Thymus (tissue), 11 donors: ENCODE data around the gene CARD11. TPM values are rescaled to one million over a fixed set of nuclear protein-coding genes. Genes with fewer than 3 reads are reported as not detected.
"Not testable (repeated sequence)": the region's sequence is repeated elsewhere in the genome, so short reads cannot be mapped to it uniquely, and the experiment has no call there.

ENCODE experiments used
- DNase-seq, 9 donors: peaks; one replicate each; pipeline ENCODE4 v3.0.0-alpha.2; 2013; ENCODE audit warnings: low spot score in 9 of 9, low read depth in 6 of 9, missing footprints in 1 of 9
- H3K27ac ChIP-seq, 2 donors: one replicate each; pipeline ENCODE4 v1.5.1; 2013; ENCODE audit warnings: control low read depth in 1 of 2, low read depth in 1 of 2, low read length in 1 of 2, mild to moderate bottlenecking in 1 of 2, moderate library complexity in 1 of 2
- H3K27me3 ChIP-seq, 2 donors: one replicate each; pipeline ENCODE4 v1.5.1; 2013; ENCODE audit warnings: low read length in 1 of 2; ENCODE audit not compliant: control insufficient read depth in 2 of 2, insufficient read depth in 1 of 2
- H3K36me3 ChIP-seq, 2 donors: one replicate each; pipeline ENCODE4 v1.5.1; 2013; ENCODE audit warnings: low read length in 1 of 2, mild to moderate bottlenecking in 1 of 2, moderate library complexity in 1 of 2; ENCODE audit not compliant: control insufficient read depth in 2 of 2, insufficient read depth in 2 of 2
- H3K4me1 ChIP-seq, 2 donors: one replicate each; pipeline ENCODE4 v1.5.1; 2013; ENCODE audit warnings: low read length in 2 of 2; ENCODE audit not compliant: control insufficient read depth in 2 of 2, insufficient read depth in 2 of 2
- H3K4me3 ChIP-seq, 2 donors: one replicate each; pipeline ENCODE4 v1.5.1; 2013; ENCODE audit warnings: low read length in 2 of 2, control low read depth in 1 of 2, mild to moderate bottlenecking in 1 of 2
- H3K9me3 ChIP-seq, 2 donors: one replicate each; pipeline ENCODE4 v1.5.1; 2013; ENCODE audit warnings: low read length in 1 of 2, mild to moderate bottlenecking in 1 of 2; ENCODE audit not compliant: control insufficient read depth in 2 of 2, insufficient read depth in 1 of 2
- WGBS: extraction: QIAGEN DNeasy Blood & Tissue Kit; methylation state at CpG from one replicate; pipeline ENCODE4 v1.1.7; 2013; 5-methylcytosine and 5-hydroxymethylcytosine counted together
- polyA plus RNA-seq: library from polyadenylated mRNA; stranded (reverse); fragments of 200-250 nt; gene quantifications from one replicate; pipeline ENCODE4 v1.2.3, GENCODE V29; 2013
- total RNA-seq: library from RNA; stranded (reverse); fragments of 120-200 nt; gene quantifications from one replicate; pipeline ENCODE4 v1.2.4, GENCODE V29; 2013
- donor health status: healthy.

The CARD11 gene
- total and polyA plus RNA-seq, 2 donors: 7.2 to 19.4 TPM

DNA sequence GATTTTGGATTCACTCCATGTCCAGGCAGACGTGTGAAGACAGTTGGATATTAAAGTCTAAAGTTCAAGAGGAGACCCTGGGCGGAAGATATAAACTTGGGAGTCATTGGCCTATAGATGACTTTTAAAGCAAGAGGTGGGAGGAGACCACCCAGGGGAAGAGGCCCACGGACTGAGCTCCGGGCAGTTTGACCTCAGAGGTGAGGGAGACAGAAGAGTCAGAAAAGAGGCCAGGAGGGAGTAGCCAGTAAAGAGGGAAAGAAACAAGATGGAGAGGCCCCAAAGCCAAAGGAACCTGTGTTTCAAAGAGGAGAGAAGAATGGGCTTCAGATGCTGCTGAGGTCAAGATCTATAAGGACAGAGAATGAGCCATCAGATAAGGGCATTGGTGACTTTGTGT is 11.4 kb downstream of the CARD11 start:
- H3K4me1 ChIP-seq: peaks cover 0 to 7% of the 10 kb centered on the region in 2 donors
- H3K27ac ChIP-seq: no peak overlapping the region
- no peaks in the 10 kb centered on the region for H3K9me3 ChIP-seq
- WGBS: 97% methylated on average over 4 of the region's 4 CpGs
- no peaks in the 10 kb centered on the region for H3K27me3 ChIP-seq
- peaks cover 0 to 12% of the 10 kb centered on the region in 2 donors for H3K36me3 ChIP-seq
- H3K4me3 ChIP-seq: no peak overlapping the region
- no peak for DNase-seq

- Histone ChIP-seq H3K9me3 (no peaks in the 10 kb centered on the region), H3K27ac (no peak overlapping the region), H3K4me3 (no peak overlapping the region), H3K27me3 (no peaks in the 10 kb centered on the region), H3K36me3 (peaks cover 0 to 12% of the 10 kb centered on the region in 2 donors), H3K4me1 (peaks cover 0 to 7% of the 10 kb centered on the region in 2 donors)
- 94% methylated on average over 9 of the region's 9 CpGs for WGBS
- no peak for DNase-seq
Measured at GRCh38 chr7:3029138-3029537, 14.5 kb downstream of the CARD11 start.

GRCh38 chr7:3028758-3029093 is 14.9 kb downstream of the CARD11 start:
- no peak for DNase-seq
- Histone ChIP-seq H3K4me3 (no peak overlapping the region), H3K4me1 (peaks cover 0 to 7% of the 10 kb centered on the region in 2 donors), H3K36me3 (peaks cover 0 to 12% of the 10 kb centered on the region in 2 donors), H3K27me3 (no peaks in the 10 kb centered on the region), H3K27ac (no peak overlapping the region), H3K9me3 (no peaks in the 10 kb centered on the region)
- 96% methylated on average over 5 of the region's 5 CpGs for WGBS

DNA sequence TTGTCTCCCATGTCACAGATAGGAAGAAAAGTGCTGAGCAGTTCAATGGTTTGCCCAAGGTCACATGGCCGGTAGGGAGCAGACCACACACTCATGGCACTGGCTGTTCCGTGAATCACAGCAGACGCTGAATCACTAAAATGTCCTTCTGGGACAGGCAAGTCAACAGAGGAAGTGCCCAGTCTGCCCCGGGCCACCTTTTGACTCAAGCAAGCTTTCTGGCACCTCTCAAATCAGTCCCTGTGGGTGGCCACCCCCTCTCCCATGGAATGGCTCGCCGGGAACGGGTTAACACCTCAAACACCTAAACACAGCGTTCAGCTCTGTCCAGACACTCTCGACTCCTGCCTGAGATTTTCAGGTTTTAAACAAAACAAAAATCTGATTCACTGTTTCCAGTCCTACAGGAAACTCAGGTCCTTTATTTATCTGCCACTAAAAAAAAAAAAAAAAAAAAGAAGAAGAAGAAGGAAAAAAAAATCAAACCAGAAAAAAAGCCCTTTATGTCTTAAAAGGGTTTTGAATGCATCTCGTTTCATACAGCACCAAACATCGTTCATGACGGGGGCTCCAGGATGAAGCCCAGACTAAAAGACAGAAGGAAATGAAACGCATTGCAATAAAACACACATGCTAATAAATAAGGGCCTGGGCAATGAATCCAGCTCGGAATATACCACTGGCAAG is 15.5 kb downstream of the CARD11 start:
- Histone ChIP-seq H3K4me1 (peaks cover 0 to 4% of the 10 kb centered on the region in 2 donors), H3K4me3 (no peak overlapping the region), H3K36me3 (peaks cover 0 to 9% of the 10 kb centered on the region in 2 donors), H3K27ac (peak overlapping the region in 1 of 2 donors; percentile 26), H3K9me3 (no peaks in the 10 kb centered on the region), H3K27me3 (no peaks in the 10 kb centered on the region)
- DNase-seq: no peak
- 69% methylated on average over 14 of the region's 14 CpGs for WGBS

DNA sequence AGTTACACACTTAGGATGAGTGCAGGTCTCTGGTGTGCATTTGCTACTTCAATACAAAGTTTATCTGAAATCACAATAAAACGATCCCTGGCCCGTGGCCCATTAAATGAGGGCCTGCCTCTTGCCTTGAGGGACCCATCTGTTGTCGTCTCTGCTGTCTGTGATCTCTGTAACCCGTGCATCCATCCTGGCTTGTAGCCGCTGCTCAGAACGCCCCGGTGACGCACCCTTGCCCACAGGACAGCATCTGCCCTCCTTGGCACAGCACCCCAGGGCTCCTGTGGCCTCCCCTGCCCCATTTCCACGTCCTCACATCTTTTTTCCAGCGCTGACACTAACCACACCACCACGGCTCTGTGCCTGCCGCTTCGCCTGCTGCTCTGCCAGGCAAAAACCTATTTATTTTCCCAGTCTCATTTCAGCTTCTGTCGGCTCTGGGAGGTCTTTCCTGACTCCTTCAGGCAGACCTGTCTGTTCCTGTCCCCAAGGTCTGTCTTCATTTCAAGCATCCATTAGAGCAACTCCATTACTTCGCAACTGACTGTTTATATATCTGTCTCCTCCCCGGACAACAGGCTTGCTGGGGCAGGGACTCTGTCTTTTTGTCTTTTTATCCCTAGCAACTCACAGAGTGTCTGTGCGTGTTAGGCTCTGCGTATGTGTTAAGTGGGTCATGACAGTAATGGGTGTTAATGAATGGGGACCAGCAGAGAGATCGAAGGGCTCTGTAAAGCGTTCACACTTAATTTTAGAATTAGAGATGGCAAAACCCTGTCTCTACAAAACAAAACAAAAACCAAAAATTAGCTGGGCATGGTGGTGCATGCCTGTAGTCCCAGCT is 16.4 kb downstream of the CARD11 start:
- Histone ChIP-seq H3K27me3 (no peaks in the 10 kb centered on the region), H3K36me3 (peaks cover 0 to 4% of the 10 kb centered on the region in 2 donors), H3K27ac (peak overlapping the region; percentile 11 to 60), H3K9me3 (no peaks in the 10 kb centered on the region), H3K4me3 (no peak overlapping the region), H3K4me1 (peaks cover 0 to 4% of the 10 kb centered on the region in 2 donors)
- no peak for DNase-seq
- 93% methylated on average over 20 of the region's 20 CpGs for WGBS

- no peak for DNase-seq
- Histone ChIP-seq H3K4me3 (no peak overlapping the region), H3K4me1 (peaks cover 0 to 4% of the 10 kb centered on the region in 2 donors), H3K27me3 (no peaks in the 10 kb centered on the region), H3K9me3 (no peaks in the 10 kb centered on the region), H3K36me3 (peaks cover 0 to under 1% of the 10 kb centered on the region in 2 donors), H3K27ac (no peak overlapping the region)
- 98% methylated on average over 3 of the region's 3 CpGs for WGBS
Measured at GRCh38 chr7:3025616-3026015, 18.1 kb downstream of the CARD11 start.

DNA sequence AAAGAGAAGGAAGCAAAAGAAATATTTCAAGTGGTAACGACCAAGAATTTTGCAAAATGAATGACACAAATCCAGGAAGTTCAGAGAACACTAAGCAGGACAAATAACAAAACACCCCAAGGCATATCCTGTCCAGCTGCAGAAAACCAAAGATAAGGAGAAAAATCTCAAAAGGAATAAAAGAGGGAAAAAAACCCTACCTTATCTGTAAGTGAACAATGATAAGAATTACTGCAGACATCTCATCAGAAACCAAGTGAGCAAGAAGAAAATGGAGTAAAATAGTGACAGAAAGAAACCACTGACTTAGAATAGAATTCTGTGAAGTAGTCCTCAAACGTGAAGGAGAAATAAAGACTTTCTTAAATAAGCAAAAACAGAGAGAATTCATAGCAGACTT is 21.8 kb downstream of the CARD11 start:
- Histone ChIP-seq H3K9me3 (peaks cover 0 to 2% of the 10 kb centered on the region in 2 donors), H3K4me1 (no peaks in the 10 kb centered on the region), H3K27ac (no peak overlapping the region), H3K36me3 (peaks cover 11% of the 10 kb centered on the region in 2 donors), H3K27me3 (no peaks in the 10 kb centered on the region), H3K4me3 (no peak overlapping the region)
- WGBS: 93% methylated on average over 2 of the region's 2 CpGs
- DNase-seq: no peak

DNA sequence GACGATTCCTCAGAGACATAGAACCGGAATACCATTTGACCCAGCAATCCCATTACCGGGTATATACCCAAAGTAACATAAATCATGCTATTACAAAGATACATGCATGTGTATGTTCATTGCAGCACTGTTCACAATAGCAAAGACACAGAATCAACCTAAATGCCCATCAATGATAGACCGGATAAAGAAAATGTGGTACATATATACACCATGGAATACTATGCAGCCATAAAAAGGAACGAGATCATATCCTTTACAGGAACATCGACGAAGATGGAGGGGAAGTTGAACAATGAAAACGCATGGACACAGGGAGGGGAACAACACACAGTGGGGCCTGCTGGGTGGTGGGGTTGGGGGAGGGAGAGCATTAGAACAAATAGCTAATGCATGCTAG is 22.4 kb downstream of the CARD11 start:
- not testable (repeated sequence) for H3K9me3 ChIP-seq, DNase-seq, H3K4me3 ChIP-seq, H3K27ac ChIP-seq, H3K4me1 ChIP-seq, H3K27me3 ChIP-seq
- peaks cover 11% of the 10 kb centered on the region in 2 donors for H3K36me3 ChIP-seq
- WGBS: 98% methylated on average over 8 of the region's 8 CpGs

DNA sequence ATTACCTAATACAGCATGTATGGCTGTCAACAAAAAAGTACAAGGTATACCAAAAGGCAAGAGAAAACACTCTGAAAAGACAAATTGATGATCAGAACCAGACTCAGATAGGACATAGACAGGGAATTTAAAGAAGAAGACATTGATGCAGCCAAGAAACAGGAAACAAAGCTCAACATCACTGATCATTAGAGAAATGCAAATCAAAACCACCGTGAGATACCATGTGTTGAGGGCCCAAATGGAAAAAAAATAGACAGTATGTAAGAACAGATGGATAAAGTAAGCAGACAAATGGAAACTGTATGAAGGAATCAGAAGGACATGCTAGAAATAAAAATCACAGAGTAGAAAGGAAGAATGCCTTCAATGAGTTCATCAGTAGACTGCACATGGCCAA is 23.3 kb downstream of the CARD11 start:
- Histone ChIP-seq H3K4me3 (no peak overlapping the region), H3K9me3 (peaks cover 0 to 2% of the 10 kb centered on the region in 2 donors), H3K4me1 (no peaks in the 10 kb centered on the region), H3K27ac (no peak overlapping the region), H3K27me3 (no peaks in the 10 kb centered on the region), H3K36me3 (peaks cover 11% of the 10 kb centered on the region in 2 donors)
- WGBS: 100% methylated on average over 1 of the region's 1 CpG
- DNase-seq: no peak
